ENCODE measurements around the gene CALM1.

Gene CALM1

GRCh38 chr14:90396341-90397339 lies at the start of gene CALM1 (continued):
- no peak for TF ChIP-seq MYNN (tag by site-specific recombination; IDR thresholded peaks at IDR 0.05; ENCODE audit: borderline replicate concordance)
- TF ChIP-seq, protein P1, sequence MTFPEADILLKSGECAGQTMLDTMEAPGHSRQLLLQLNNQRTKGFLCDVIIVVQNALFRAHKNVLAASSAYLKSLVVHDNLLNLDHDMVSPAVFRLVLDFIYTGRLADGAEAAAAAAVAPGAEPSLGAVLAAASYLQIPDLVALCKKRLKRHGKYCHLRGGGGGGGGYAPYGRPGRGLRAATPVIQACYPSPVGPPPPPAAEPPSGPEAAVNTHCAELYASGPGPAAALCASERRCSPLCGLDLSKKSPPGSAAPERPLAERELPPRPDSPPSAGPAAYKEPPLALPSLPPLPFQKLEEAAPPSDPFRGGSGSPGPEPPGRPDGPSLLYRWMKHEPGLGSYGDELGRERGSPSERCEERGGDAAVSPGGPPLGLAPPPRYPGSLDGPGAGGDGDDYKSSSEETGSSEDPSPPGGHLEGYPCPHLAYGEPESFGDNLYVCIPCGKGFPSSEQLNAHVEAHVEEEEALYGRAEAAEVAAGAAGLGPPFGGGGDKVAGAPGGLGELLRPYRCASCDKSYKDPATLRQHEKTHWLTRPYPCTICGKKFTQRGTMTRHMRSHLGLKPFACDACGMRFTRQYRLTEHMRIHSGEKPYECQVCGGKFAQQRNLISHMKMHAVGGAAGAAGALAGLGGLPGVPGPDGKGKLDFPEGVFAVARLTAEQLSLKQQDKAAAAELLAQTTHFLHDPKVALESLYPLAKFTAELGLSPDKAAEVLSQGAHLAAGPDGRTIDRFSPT (tag by site-specific recombination; IDR thresholded peaks at IDR 0.05): peak; percentile 70; the same call in 1 of the 2 replicates
- TF ChIP-seq, protein P2, sequence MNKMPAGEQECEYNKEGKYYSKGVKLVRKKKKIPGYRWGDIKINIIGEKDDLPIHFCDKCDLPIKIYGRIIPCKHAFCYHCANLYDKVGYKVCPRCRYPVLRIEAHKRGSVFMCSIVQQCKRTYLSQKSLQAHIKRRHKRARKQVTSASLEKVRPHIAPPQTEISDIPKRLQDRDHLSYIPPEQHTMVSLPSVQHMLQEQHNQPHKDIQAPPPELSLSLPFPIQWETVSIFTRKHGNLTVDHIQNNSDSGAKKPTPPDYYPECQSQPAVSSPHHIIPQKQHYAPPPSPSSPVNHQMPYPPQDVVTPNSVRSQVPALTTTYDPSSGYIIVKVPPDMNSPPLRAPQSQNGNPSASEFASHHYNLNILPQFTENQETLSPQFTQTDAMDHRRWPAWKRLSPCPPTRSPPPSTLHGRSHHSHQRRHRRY (tag by site-specific recombination; IDR thresholded peaks at IDR 0.05): peak; percentile 61; the same call in 1 of the 2 replicates
- TF ChIP-seq ZNF394 (tag by site-specific recombination; IDR thresholded peaks at IDR 0.05; ENCODE audit: borderline replicate concordance): peak; percentile 73; the same call in 1 of the 2 replicates
- peak; percentile 97 for TF ChIP-seq ZNF561 (tag by site-specific recombination; IDR thresholded peaks at IDR 0.05; ENCODE audit: borderline replicate concordance)
- TF ChIP-seq, protein P3, sequence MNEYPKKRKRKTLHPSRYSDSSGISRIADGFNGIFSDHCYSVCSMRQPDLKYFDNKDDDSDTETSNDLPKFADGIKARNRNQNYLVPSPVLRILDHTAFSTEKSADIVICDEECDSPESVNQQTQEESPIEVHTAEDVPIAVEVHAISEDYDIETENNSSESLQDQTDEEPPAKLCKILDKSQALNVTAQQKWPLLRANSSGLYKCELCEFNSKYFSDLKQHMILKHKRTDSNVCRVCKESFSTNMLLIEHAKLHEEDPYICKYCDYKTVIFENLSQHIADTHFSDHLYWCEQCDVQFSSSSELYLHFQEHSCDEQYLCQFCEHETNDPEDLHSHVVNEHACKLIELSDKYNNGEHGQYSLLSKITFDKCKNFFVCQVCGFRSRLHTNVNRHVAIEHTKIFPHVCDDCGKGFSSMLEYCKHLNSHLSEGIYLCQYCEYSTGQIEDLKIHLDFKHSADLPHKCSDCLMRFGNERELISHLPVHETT (tag by site-specific recombination; IDR thresholded peaks at IDR 0.05): peak; percentile 22
- TF ChIP-seq ZNF292 (tag by site-specific recombination; IDR thresholded peaks at IDR 0.05; ENCODE audit: borderline replicate concordance, low read depth): no peak
- TF ChIP-seq TRIM28 (IDR thresholded peaks at IDR 0.05; ENCODE audit: borderline replicate concordance, low read length): no peak
- peak; percentile 88; the same call in 1 of the 2 replicates for TF ChIP-seq ZSCAN23 (tag by site-specific recombination; IDR thresholded peaks at IDR 0.05)
- no peak; the same call in 1 of the 2 replicates for TF ChIP-seq BCL11B (tag by site-specific recombination; IDR thresholded peaks at IDR 0.05; ENCODE audit: low read depth)
- TF ChIP-seq SP2 (tag by site-specific recombination; IDR thresholded peaks at IDR 0.05): peak; percentile 84
- TF ChIP-seq, protein P4, sequence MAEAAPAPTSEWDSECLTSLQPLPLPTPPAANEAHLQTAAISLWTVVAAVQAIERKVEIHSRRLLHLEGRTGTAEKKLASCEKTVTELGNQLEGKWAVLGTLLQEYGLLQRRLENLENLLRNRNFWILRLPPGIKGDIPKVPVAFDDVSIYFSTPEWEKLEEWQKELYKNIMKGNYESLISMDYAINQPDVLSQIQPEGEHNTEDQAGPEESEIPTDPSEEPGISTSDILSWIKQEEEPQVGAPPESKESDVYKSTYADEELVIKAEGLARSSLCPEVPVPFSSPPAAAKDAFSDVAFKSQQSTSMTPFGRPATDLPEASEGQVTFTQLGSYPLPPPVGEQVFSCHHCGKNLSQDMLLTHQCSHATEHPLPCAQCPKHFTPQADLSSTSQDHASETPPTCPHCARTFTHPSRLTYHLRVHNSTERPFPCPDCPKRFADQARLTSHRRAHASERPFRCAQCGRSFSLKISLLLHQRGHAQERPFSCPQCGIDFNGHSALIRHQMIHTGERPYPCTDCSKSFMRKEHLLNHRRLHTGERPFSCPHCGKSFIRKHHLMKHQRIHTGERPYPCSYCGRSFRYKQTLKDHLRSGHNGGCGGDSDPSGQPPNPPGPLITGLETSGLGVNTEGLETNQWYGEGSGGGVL (tag by site-specific recombination; IDR thresholded peaks at IDR 0.05): peak; percentile 28; the same call in 1 of the 2 replicates
- peak; percentile 31; the same call in 1 of the 2 replicates for TF ChIP-seq FEZF1 (tag by site-specific recombination; IDR thresholded peaks at IDR 0.05)
- TF ChIP-seq, protein P5, sequence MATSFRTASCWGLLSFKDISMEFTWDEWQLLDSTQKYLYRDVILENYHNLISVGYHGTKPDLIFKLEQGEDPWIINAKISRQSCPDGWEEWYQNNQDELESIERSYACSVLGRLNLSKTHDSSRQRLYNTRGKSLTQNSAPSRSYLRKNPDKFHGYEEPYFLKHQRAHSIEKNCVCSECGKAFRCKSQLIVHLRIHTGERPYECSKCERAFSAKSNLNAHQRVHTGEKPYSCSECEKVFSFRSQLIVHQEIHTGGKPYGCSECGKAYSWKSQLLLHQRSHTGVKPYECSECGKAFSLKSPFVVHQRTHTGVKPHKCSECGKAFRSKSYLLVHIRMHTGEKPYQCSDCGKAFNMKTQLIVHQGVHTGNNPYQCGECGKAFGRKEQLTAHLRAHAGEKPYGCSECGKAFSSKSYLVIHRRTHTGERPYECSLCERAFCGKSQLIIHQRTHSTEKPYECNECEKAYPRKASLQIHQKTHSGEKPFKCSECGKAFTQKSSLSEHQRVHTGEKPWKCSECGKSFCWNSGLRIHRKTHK (tag by site-specific recombination; IDR thresholded peaks at IDR 0.05): no peak
- peak; percentile 97 for TF ChIP-seq ZNF501 (tag by site-specific recombination; IDR thresholded peaks at IDR 0.05)
- peak; percentile 95 for TF ChIP-seq ZBTB44 (tag by site-specific recombination; IDR thresholded peaks at IDR 0.05)
- peak; percentile 84 for TF ChIP-seq KLF8 (tag by site-specific recombination; IDR thresholded peaks at IDR 0.05)
- TF ChIP-seq ZNF600 (tag by site-specific recombination; IDR thresholded peaks at IDR 0.05): peak; percentile 85
- no peak for TF ChIP-seq ZNF248 (tag by site-specific recombination; IDR thresholded peaks at IDR 0.05)
- TF ChIP-seq ZNF324 (tag by site-specific recombination; IDR thresholded peaks at IDR 0.05): peak; percentile 83
- TF ChIP-seq EGR2 (tag by site-specific recombination; IDR thresholded peaks at IDR 0.05; ENCODE audit: low read depth): peak; percentile 87
- TF ChIP-seq GLIS1 (tag by site-specific recombination; IDR thresholded peaks at IDR 0.05): peak; percentile 78
- TF ChIP-seq ZNF416 (tag by site-specific recombination; IDR thresholded peaks at IDR 0.05): no peak
- TF ChIP-seq ZBTB20 (tag by site-specific recombination; IDR thresholded peaks at IDR 0.05): peak; percentile 60; the same call in 1 of the 2 replicates
- peak; percentile 86 for TF ChIP-seq ZNF391 (tag by site-specific recombination; IDR thresholded peaks at IDR 0.05; ENCODE audit: borderline replicate concordance, low read depth)
- TF ChIP-seq ZSCAN16 (tag by site-specific recombination; IDR thresholded peaks at IDR 0.05): no peak; the same call in 1 of the 2 replicates

All from HEK293 (cell line).